HepG2 (cell line): Measurements from ENCODE around the gene ZBTB20. TPM values are rescaled to one million over a fixed set of nuclear protein-coding genes. Genes with fewer than 3 reads are reported as not detected.

Source experiments
- ATAC-seq: fragments of 200-7000 bp; cut with Tn5 transposase; 3 replicates; pipeline ENCODE4 v1.9.1; 2020; ENCODE audit warnings: mild to moderate bottlenecking, moderate library complexity
- BruUV-seq: library from RNA; stranded (reverse); fragments of 400-500 nt; replicated peaks from 2 replicates; lab custom pipeline; 2021; lab: Mats Ljungman, UMichigan
- CTCF ChIA-PET: fragments of 300-600 bp; formaldehyde crosslinking; extraction: SDS; loops from one replicate; lab custom pipeline; 2021; ENCODE audit warnings: low total read pairs, inconsistent platforms, low intra/inter-chr PET ratio; lab: Yijun Ruan, JAX
- POLR2A ChIA-PET: fragments of 350-600 bp; sonication (Branson Sonifier 250); formaldehyde crosslinking; loops from one replicate; lab custom pipeline; 2020; ENCODE audit warnings: antibody characterized with exemption, inconsistent platforms; lab: Yijun Ruan, JAX
- DNase-seq: peaks from one replicate; pipeline ENCODE4 v3.0.0-alpha.2; 2015; ENCODE audit warnings: low spot score
- FAIRE-seq: peaks from 3 replicates; lab custom pipeline; 2011; peaks lifted over from hg19 to GRCh38; lab: Jason Lieb, UNC
- H2AFZ ChIP-seq: one replicate; pipeline ENCODE4 v1.6.1; 2011; ENCODE audit warnings: low read length, inconsistent platforms
- H3K27ac ChIP-seq: fragments of 300-600 bp; 3 replicates; pipeline ENCODE4 v1.8.0; 2011; ENCODE audit warnings: mixed run types, mild to moderate bottlenecking, mixed read lengths, low read length, inconsistent platforms; ENCODE audit not compliant: insufficient read depth; ENCODE audit errors: extremely low read length
- H3K27me3 ChIP-seq, 2 experiments: fragments of 200-600 bp in 1 of 2; 2 replicates in 1 of 2; 3 replicates in 1 of 2; pipeline versions ENCODE4 v1.6.0 to v1.8.0; 2011; ENCODE audit warnings: low read length in 2 of 2, mild to moderate bottlenecking in 2 of 2, moderate library complexity in 2 of 2, inconsistent platforms in 1 of 2; ENCODE audit not compliant: insufficient read depth in 2 of 2, control insufficient read depth in 1 of 2
- H3K36me3 ChIP-seq, 2 experiments: fragments of 200-600 bp in 1 of 2; replicated peaks in 1 of 2; 2 replicates in 1 of 2; 3 replicates in 1 of 2; pipeline versions ENCODE4 v1.5.1 to v1.8.0; 2011; ENCODE audit warnings: low read length in 2 of 2, inconsistent platforms in 1 of 2; ENCODE audit not compliant: insufficient read depth in 2 of 2, control insufficient read depth in 1 of 2
- H3K4me1 ChIP-seq: 2 replicates; pipeline ENCODE4 v1.5.1; 2012; ENCODE audit warnings: low read length, inconsistent platforms; ENCODE audit not compliant: insufficient read depth
- H3K4me2 ChIP-seq: 2 replicates; pipeline ENCODE4 v1.6.0; 2011; ENCODE audit warnings: low read depth, low read length, inconsistent platforms
- H3K4me3 ChIP-seq, 3 experiments: fragments of 200-600 bp in 1 of 3; sonication (generic), shearing (Covaris generic) in 1 of 3; replicated peaks in 1 of 3; 2 replicates each; pipeline ENCODE4 v1.5.1; 2011 to 2016; ENCODE audit warnings: low read length in 3 of 3, inconsistent platforms in 2 of 3, low read depth in 2 of 3, mild to moderate bottlenecking in 2 of 3, control low read depth in 1 of 3, mixed read lengths in 1 of 3; ENCODE audit not compliant: insufficient read depth in 1 of 3
- H3K79me2 ChIP-seq: one replicate; pipeline ENCODE4 v1.6.1; 2011; ENCODE audit warnings: low read length, inconsistent platforms; ENCODE audit not compliant: insufficient read depth
- H3K9ac ChIP-seq: 2 replicates; pipeline ENCODE4 v1.6.0; 2011; ENCODE audit warnings: mild to moderate bottlenecking, low read depth, low read length, inconsistent platforms; ENCODE audit not compliant: insufficient read depth
- H3K9me3 ChIP-seq: 2 replicates; pipeline ENCODE4 v1.5.1; 2012; ENCODE audit warnings: mild to moderate bottlenecking, low read length
- H4K20me1 ChIP-seq: 2 replicates; pipeline ENCODE4 v1.6.0; 2011; ENCODE audit warnings: inconsistent platforms, mild to moderate bottlenecking, low read length, moderate library complexity; ENCODE audit not compliant: insufficient read depth
- HNF4A ChIP-seq: sonication (generic); formaldehyde crosslinking; IDR thresholded peaks from 2 replicates; pipeline ENCODE4 v1.4.0; 2020; ENCODE audit warnings: missing genetic modification reagents
- NFE2L1 ChIP-seq: sonication (generic); formaldehyde crosslinking; IDR thresholded peaks from 2 replicates; pipeline ENCODE4 v1.4.0; 2020; ENCODE audit warnings: missing genetic modification reagents, mild to moderate bottlenecking, borderline replicate concordance
- PHF20 ChIP-seq: sonication (generic); formaldehyde crosslinking; IDR thresholded peaks from 2 replicates; pipeline ENCODE4 v1.5.0; 2020; ENCODE audit warnings: mild to moderate bottlenecking, missing genetic modification reagents
- SIN3B ChIP-seq: fragments of 150-350 bp; IDR thresholded peaks from 2 replicates; pipeline ENCODE4 v1.6.1; 2014; ENCODE audit warnings: low read length
- THAP9 ChIP-seq: sonication (generic); formaldehyde crosslinking; IDR thresholded peaks from 2 replicates; pipeline ENCODE4; 2020; ENCODE audit warnings: missing genetic modification reagents, mild to moderate bottlenecking, borderline replicate concordance
- WIZ ChIP-seq: sonication (generic); formaldehyde crosslinking; IDR thresholded peaks from 2 replicates; pipeline ENCODE4 v1.5.1; 2020; ENCODE audit warnings: mild to moderate bottlenecking, missing genetic modification reagents
- ZNF503 ChIP-seq: sonication (generic); formaldehyde crosslinking; IDR thresholded peaks from 2 replicates; pipeline ENCODE4 v1.4.0; 2020; ENCODE audit warnings: missing genetic modification reagents
- WGBS: methylation state at CpG from one replicate; pipeline ENCODE4 v1.1.6; 2017; ENCODE audit warnings: low lambda C conversion rate; 5-methylcytosine and 5-hydroxymethylcytosine counted together
- in situ Hi-C: cut with HindIII; loops from 2 replicates; pipeline ENCODE4 v1.10.0; 2017; ENCODE audit warnings: low pct_unique_long_range_greater_than_20kb; ENCODE audit not compliant: extremely low pct_ligation_motif_present
- intact Hi-C: fragments of 100-400 bp; cut with micrococcal nuclease; formaldehyde crosslinking; loops from one replicate; pipeline ENCODE4 v1.10.0; 2022; ENCODE audit not compliant: unreplicated experiment
- polyA plus RNA-seq, 8 experiments: library from polyadenylated mRNA; depleted of rRNA in 3 of 8; stranded (reverse) in 7 of 8; unstranded in 1 of 8; fragments of >200 nt; fragmentation: Illumina TruSeq in 4 of 8; extraction: Trizol in 4 of 8; gene quantifications; 2 replicates each; pipeline versions ENCODE4 v1.2.1 to v1.2.3, GENCODE V29; 2011 to 2016; ENCODE audit warnings: low read depth in 4 of 8, missing spikeins in 1 of 8, mixed read lengths in 1 of 8; ENCODE audit not compliant: insufficient read depth in 1 of 8
- total RNA-seq, 5 experiments: library from RNA; depleted of rRNA; stranded (reverse); fragments of >200 nt; fragmentation: Illumina TruSeq; extraction: Trizol; gene quantifications; 2 replicates each; pipeline ENCODE4 v1.2.3, GENCODE V29; 2016; ENCODE audit warnings: low read depth in 1 of 5

Gene ZBTB20
- total and polyA plus RNA-seq, 2 of the 13 experiments (the other 11 are each of a cell fraction or from before 2014, with no cell fraction given), result 1.9 to 8.8 TPM

- CTCF ChIA-PET, result no interaction called here
- ATAC-seq (no peak), FAIRE-seq (no peak), DNase-seq (no peak)
- Histone ChIP-seq H3K4me3 (no peak overlapping the region), H3K4me2 (no peak overlapping the region), H3K4me1 (no peaks in the 10 kb centered on the region), H3K36me3 (no peaks in the 10 kb centered on the region), H4K20me1 (no peaks in the 10 kb centered on the region), H3K27ac (no peak overlapping the region), H3K9me3 (no peaks in the 10 kb centered on the region), H3K9ac (no peak overlapping the region), H3K27me3 (no peaks in the 10 kb centered on the region), H2AFZ (no peak overlapping the region), H3K79me2 (no peaks in the 10 kb centered on the region)
- no TSS peak for BruUV-seq
- intact Hi-C loops (no loop called here), in situ Hi-C loops (no loop called here)
- no peak for TF ChIP-seq PHF20 (CRISPR knock-in tag)
- no peak for TF ChIP-seq THAP9 (CRISPR knock-in tag)
- no peak for TF ChIP-seq SIN3B
- TF ChIP-seq ZNF503 (CRISPR knock-in tag), result no peak
- TF ChIP-seq WIZ, result no peak
- no peak for TF ChIP-seq NFE2L1 (CRISPR knock-in tag)
- no peak for TF ChIP-seq HNF4A
- 75% methylated on average over 5 of the region's 5 CpGs for WGBS
- POLR2A ChIA-PET, result no interaction called here
Observed at GRCh38 chr3:115108614-115109013, 38.5 kb downstream of the ZBTB20 start.
